KBM-7 (cell line): Measurements from ENCODE around the gene EBLN2.

Source experiments
- DNase-seq: peaks from one replicate; pipeline ENCODE4 v3.0.0-alpha.2; 2015
- in situ Hi-C: fragments of 300-500 bp; cut with MboI; formaldehyde crosslinking; loops from 2 replicates; pipeline ENCODE4 v1.14.3; 2020; ENCODE audit warnings: low sequenced_read_pairs, low pct_unique_long_range_greater_than_20kb, mixed read lengths

EBLN2 gene

GRCh38 chr3:73061416-73061815 lies at the start of gene EBLN2:
TSS of gene EBLN2 (plus strand) at chr3:73061659. CDS start at chr3:73062082, 423 bp downstream.
- DNase-seq, result no peak
- in situ Hi-C loops, result no loop called here

- in situ Hi-C loops, result no loop called here
- DNase-seq, result no peak
Observed at GRCh38 chr3:73018298-73018697, 43.2 kb upstream of the EBLN2 start.

- in situ Hi-C loops, result no loop called here
- DNase-seq, result no peak
Observed at GRCh38 chr3:73018790-73019441, 42.5 kb upstream of the EBLN2 start.

GRCh38 chr3:73021301-73021835 lies 40.1 kb upstream of the EBLN2 start:
- in situ Hi-C loops, result no loop called here
- DNase-seq, result no peak

GRCh38 chr3:73024836-73025235 lies 36.6 kb upstream of the EBLN2 start:
- no peak for DNase-seq
- in situ Hi-C loops, result no loop called here

- in situ Hi-C loops, result no loop called here
- DNase-seq, result no peak
Observed at GRCh38 chr3:73026111-73026759, 35.2 kb upstream of the EBLN2 start.

- in situ Hi-C loops, result no loop called here
- DNase-seq, result no peak
Observed at GRCh38 chr3:73026760-73027113, 34.7 kb upstream of the EBLN2 start.

GRCh38 chr3:73028803-73029202 lies 32.7 kb upstream of the EBLN2 start:
- no peak for DNase-seq
- in situ Hi-C loops, result no loop called here

GRCh38 chr3:73029321-73029796 lies 32.1 kb upstream of the EBLN2 start:
- in situ Hi-C loops, result no loop called here

GRCh38 chr3:73030073-73030597 lies 31.3 kb upstream of the EBLN2 start:
- in situ Hi-C loops, result no loop called here
- no peak for DNase-seq

More at GRCh38 chr3:73029321-73029796, 32.1 kb upstream of the EBLN2 start:
- DNase-seq, result no peak

GRCh38 chr3:73031573-73032103 lies 29.8 kb upstream of the EBLN2 start:
- in situ Hi-C loops, result no loop called here
- DNase-seq, result no peak

- DNase-seq, result no peak
- in situ Hi-C loops, result no loop called here
Observed at GRCh38 chr3:73036694-73037591, 24.5 kb upstream of the EBLN2 start.

- no peak for DNase-seq
- in situ Hi-C loops, result no loop called here
Observed at GRCh38 chr3:73041537-73041936, 19.9 kb upstream of the EBLN2 start.

- in situ Hi-C loops, result no loop called here
- DNase-seq, result no peak
Observed at GRCh38 chr3:73043414-73043813, 18.0 kb upstream of the EBLN2 start.

- in situ Hi-C loops, result no loop called here
- no peak for DNase-seq
Observed at GRCh38 chr3:73045391-73045790, 16.1 kb upstream of the EBLN2 start.

- in situ Hi-C loops, result no loop called here
- no peak for DNase-seq
Observed at GRCh38 chr3:73046195-73046594, 15.3 kb upstream of the EBLN2 start.

GRCh38 chr3:73049319-73049718 lies 12.1 kb upstream of the EBLN2 start:
- in situ Hi-C loops, result no loop called here

GRCh38 chr3:73052857-73053256 lies 8.6 kb upstream of the EBLN2 start:
- in situ Hi-C loops, result no loop called here
- no peak for DNase-seq

More at GRCh38 chr3:73049319-73049718, 12.1 kb upstream of the EBLN2 start:
- DNase-seq, result no peak

GRCh38 chr3:73055583-73055982 lies 5.9 kb upstream of the EBLN2 start:
- in situ Hi-C loops, result no loop called here
- DNase-seq, result no peak
